Measurements from ENCODE around the gene RASA4B.
"Not testable (repeated sequence)": the region's sequence is repeated elsewhere in the genome, so short reads cannot be mapped to it uniquely, and the experiment has no call there.

Gene RASA4B

DNA sequence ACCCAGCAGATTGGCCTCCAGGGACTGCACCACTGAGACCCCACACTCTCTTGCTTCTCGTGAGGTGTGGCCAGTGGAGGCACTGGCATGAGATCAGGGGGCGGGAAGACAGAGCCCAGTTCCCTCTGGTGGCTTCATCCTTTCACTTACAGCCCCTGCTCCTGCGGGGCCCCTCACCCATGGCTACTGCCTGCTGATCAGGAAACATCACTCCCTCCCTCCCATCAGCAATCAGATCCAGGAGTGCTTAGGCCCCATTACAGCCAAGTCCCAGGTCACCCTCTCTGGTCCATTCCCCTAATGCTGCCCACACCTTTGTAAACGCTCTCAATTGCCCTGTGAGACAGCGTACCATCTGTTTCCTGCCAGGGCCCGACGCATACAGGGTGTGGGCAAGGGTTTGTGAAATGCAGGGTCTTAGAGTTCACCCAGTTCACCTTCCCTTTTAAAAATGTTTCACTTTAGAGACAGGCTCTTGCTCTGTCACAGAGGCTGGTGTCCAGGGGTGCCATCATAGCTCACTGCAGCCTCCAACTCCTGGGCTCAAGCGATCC is 17.6 kb upstream of the RASA4B start:
- not testable (repeated sequence) for H3K4me3 ChIP-seq (ENCODE audit: low read length); H3K9me3 ChIP-seq (ENCODE audit: insufficient read depth, low read length); H3K9ac ChIP-seq (ENCODE audit: low read length); H2AFZ ChIP-seq (ENCODE audit: low read depth, low read length); H3K4me1 ChIP-seq (ENCODE audit: low read length); H4K20me1 ChIP-seq (ENCODE audit: insufficient read depth, low read length); H3K79me2 ChIP-seq (ENCODE audit: low read length); H3K4me2 ChIP-seq (ENCODE audit: low read length); H3K27me3 ChIP-seq (ENCODE audit: low read depth, low read length); H3K36me3 ChIP-seq (replicated peaks; ENCODE audit: low read depth, low read length); H3K27ac ChIP-seq (ENCODE audit: low read length)

DNA sequence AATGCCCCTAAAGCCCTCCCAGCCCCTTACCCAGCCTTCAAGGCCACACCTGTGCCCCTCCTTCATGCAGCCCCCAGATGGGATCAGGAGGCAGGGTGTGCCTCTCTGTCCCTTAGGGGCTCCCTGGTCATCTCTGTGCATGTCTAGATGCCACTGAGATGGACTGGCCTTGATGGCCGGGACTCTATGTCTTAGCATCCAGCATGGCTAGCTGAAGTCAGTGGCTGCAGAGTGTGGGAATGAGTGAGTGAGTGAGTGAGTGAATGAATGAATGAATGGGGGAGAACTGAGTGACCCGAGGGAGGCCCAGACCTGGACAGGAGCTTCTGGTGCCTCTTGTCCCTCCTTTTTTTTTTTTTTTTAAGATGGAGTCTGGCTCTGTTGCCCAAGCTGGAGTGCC is 14.6 kb upstream of the RASA4B start:
- not testable (repeated sequence) for H3K4me3 ChIP-seq (ENCODE audit: low read length); H3K4me2 ChIP-seq (ENCODE audit: low read length); H4K20me1 ChIP-seq (ENCODE audit: insufficient read depth, low read length); H3K79me2 ChIP-seq (ENCODE audit: low read length); H2AFZ ChIP-seq (ENCODE audit: low read depth, low read length); H3K27ac ChIP-seq (ENCODE audit: low read length); H3K9ac ChIP-seq (ENCODE audit: low read length); H3K36me3 ChIP-seq (replicated peaks; ENCODE audit: low read depth, low read length); H3K27me3 ChIP-seq (ENCODE audit: low read depth, low read length); H3K4me1 ChIP-seq (ENCODE audit: low read length); H3K9me3 ChIP-seq (ENCODE audit: insufficient read depth, low read length)

DNA sequence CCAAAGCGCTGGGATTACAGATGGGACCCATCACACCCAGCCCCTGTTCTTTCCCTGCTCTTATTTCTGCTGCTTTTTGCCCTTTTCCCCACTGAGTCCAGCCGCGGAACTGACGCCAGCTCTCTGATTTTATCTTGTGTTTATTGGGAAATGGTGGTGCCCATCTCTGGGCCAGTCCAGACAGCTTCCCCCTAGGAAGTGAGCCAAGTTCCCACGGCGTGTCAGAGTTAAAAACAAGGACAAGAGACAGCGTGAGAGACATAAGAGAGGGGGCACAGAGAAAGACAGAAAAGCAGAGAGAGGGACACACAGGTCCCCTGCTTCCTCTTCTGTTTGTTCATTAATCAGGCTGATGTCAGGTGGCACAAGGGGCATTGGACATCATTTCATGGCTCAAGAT is 14.0 kb upstream of the RASA4B start:
- H3K4me1 ChIP-seq (ENCODE audit: low read length); H3K79me2 ChIP-seq (ENCODE audit: low read length); H3K36me3 ChIP-seq (replicated peaks; ENCODE audit: low read depth, low read length); H4K20me1 ChIP-seq (ENCODE audit: insufficient read depth, low read length); H3K4me3 ChIP-seq (ENCODE audit: low read length); H3K9ac ChIP-seq (ENCODE audit: low read length); H3K27me3 ChIP-seq (ENCODE audit: low read depth, low read length); H3K4me2 ChIP-seq (ENCODE audit: low read length); H2AFZ ChIP-seq (ENCODE audit: low read depth, low read length); H3K9me3 ChIP-seq (ENCODE audit: insufficient read depth, low read length); H3K27ac ChIP-seq (ENCODE audit: low read length): not testable (repeated sequence)

GRCh38 chr7:102527822-102528793 is 10.5 kb upstream of the RASA4B start:
- not testable (repeated sequence) for H3K27ac ChIP-seq (ENCODE audit: low read length); H3K4me2 ChIP-seq (ENCODE audit: low read length); H3K27me3 ChIP-seq (ENCODE audit: low read depth, low read length); H3K36me3 ChIP-seq (replicated peaks; ENCODE audit: low read depth, low read length); H3K4me1 ChIP-seq (ENCODE audit: low read length); H3K4me3 ChIP-seq (ENCODE audit: low read length); H3K79me2 ChIP-seq (ENCODE audit: low read length); H3K9ac ChIP-seq (ENCODE audit: low read length); H4K20me1 ChIP-seq (ENCODE audit: insufficient read depth, low read length); H3K9me3 ChIP-seq (ENCODE audit: insufficient read depth, low read length); H2AFZ ChIP-seq (ENCODE audit: low read depth, low read length)

DNA sequence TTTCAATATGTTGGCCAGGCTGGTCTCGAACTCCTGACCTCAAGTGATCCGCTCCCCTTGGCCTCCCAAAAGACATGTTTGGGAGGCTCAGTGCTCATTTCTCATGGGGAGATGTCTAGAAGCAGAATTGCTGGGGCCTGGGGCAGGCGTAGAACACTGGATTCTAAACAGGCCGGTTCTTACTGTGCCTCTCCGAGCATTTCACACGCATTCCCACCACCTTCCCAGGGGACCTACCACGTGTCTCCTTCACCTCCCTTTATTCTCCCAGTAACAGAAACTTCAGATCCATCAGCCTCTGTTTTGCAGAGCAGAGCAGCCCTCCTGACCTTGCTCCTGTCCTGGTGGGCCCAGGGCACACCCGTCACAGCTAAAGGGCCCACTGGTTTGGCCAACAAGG is 9.6 kb upstream of the RASA4B start:
- not testable (repeated sequence) for H3K27me3 ChIP-seq (ENCODE audit: low read depth, low read length); H3K4me2 ChIP-seq (ENCODE audit: low read length); H3K9ac ChIP-seq (ENCODE audit: low read length); H3K4me1 ChIP-seq (ENCODE audit: low read length); H3K9me3 ChIP-seq (ENCODE audit: insufficient read depth, low read length); H3K36me3 ChIP-seq (replicated peaks; ENCODE audit: low read depth, low read length); H3K27ac ChIP-seq (ENCODE audit: low read length); H3K79me2 ChIP-seq (ENCODE audit: low read length); H4K20me1 ChIP-seq (ENCODE audit: insufficient read depth, low read length); H2AFZ ChIP-seq (ENCODE audit: low read depth, low read length); H3K4me3 ChIP-seq (ENCODE audit: low read length)

DNA sequence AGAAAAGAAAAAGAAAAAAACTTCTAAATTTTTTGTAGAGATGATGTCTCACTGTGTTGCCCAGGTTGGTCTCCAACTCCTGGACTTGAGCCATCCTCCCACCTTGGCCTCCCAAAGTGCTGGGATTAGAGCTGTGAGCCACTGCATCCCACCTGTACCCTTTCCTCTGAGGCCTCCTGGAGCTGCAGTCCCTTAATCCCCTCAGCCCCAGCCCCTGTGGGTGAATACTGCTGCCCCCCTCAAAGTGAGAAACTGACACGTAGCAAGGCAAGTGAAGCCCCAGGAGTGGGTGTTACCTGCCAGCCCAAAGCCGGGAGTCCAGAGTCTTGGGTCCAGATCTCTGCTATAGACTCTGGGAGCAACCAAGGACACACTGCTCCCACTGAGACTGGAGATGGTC is 7.2 kb upstream of the RASA4B start:
- not testable (repeated sequence) for H3K4me3 ChIP-seq (ENCODE audit: low read length); H3K4me1 ChIP-seq (ENCODE audit: low read length); H3K9me3 ChIP-seq (ENCODE audit: insufficient read depth, low read length); H3K9ac ChIP-seq (ENCODE audit: low read length); H3K27ac ChIP-seq (ENCODE audit: low read length); H3K4me2 ChIP-seq (ENCODE audit: low read length); H3K36me3 ChIP-seq (replicated peaks; ENCODE audit: low read depth, low read length); H4K20me1 ChIP-seq (ENCODE audit: insufficient read depth, low read length); H3K79me2 ChIP-seq (ENCODE audit: low read length); H2AFZ ChIP-seq (ENCODE audit: low read depth, low read length); H3K27me3 ChIP-seq (ENCODE audit: low read depth, low read length)

GRCh38 chr7:102520797-102521196 is 3.2 kb upstream of the RASA4B start:
- H2AFZ ChIP-seq (ENCODE audit: low read depth, low read length); H3K36me3 ChIP-seq (replicated peaks; ENCODE audit: low read depth, low read length); H3K4me3 ChIP-seq (ENCODE audit: low read length); H3K4me2 ChIP-seq (ENCODE audit: low read length); H4K20me1 ChIP-seq (ENCODE audit: insufficient read depth, low read length); H3K9ac ChIP-seq (ENCODE audit: low read length); H3K4me1 ChIP-seq (ENCODE audit: low read length); H3K27ac ChIP-seq (ENCODE audit: low read length); H3K27me3 ChIP-seq (ENCODE audit: low read depth, low read length); H3K79me2 ChIP-seq (ENCODE audit: low read length); H3K9me3 ChIP-seq (ENCODE audit: insufficient read depth, low read length): not testable (repeated sequence)

DNA sequence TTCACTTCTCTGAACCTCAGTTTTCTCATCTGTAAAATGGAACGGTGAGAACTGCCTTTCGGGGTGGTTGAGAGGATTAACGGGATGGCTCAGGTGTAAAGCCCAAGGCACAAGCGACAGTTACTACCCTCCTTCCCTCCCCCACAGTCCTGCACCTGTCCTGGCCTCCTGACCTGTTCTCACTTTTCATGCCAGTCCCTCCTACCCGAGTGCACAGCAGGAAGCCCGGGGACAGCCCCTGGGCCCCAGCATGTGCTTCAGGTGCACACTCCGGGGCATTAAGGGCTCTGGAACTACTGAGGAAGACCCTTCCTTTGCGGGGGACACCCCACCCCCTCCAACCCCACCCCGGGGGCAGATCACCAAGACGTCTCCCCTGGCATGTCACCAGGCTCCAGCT is 626 bp downstream of the RASA4B start:
- not testable (repeated sequence) for H3K36me3 ChIP-seq (replicated peaks; ENCODE audit: low read depth, low read length); H3K9ac ChIP-seq (ENCODE audit: low read length); H3K4me3 ChIP-seq (ENCODE audit: low read length); H3K27me3 ChIP-seq (ENCODE audit: low read depth, low read length); H3K4me2 ChIP-seq (ENCODE audit: low read length); H3K27ac ChIP-seq (ENCODE audit: low read length); H3K9me3 ChIP-seq (ENCODE audit: insufficient read depth, low read length); H4K20me1 ChIP-seq (ENCODE audit: insufficient read depth, low read length); H2AFZ ChIP-seq (ENCODE audit: low read depth, low read length); H3K79me2 ChIP-seq (ENCODE audit: low read length)
- H3K4me1 ChIP-seq (ENCODE audit: low read length), result peaks cover 11% of the 10 kb centered on the region

DNA sequence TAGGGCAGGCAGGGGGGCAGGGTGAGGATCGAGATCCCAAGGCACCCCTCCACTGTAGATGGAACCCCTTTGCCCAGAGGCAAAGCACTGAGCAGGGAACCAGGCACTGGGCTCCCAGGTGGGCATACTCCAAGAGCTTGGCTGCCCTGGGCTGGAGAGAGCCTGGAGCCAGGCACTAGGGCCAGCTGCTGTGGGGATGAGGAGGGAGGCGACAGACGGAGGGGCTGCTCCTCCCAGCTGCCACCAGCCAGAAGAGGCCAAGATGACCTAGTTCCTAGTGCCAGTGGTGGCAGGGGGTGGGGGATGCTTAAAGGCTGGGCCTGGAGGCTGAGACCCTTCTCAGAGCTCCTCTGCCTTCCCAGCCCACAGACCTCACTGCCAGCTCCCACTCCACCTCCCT is 1.7 kb downstream of the RASA4B start:
- not testable (repeated sequence) for H3K4me2 ChIP-seq (ENCODE audit: low read length)

More for the DNA sequence above, 1.7 kb downstream of the RASA4B start:
- H3K27ac ChIP-seq (ENCODE audit: low read length); H3K27me3 ChIP-seq (ENCODE audit: low read depth, low read length); H3K9ac ChIP-seq (ENCODE audit: low read length); H2AFZ ChIP-seq (ENCODE audit: low read depth, low read length); H3K36me3 ChIP-seq (replicated peaks; ENCODE audit: low read depth, low read length); H3K79me2 ChIP-seq (ENCODE audit: low read length); H4K20me1 ChIP-seq (ENCODE audit: insufficient read depth, low read length); H3K4me3 ChIP-seq (ENCODE audit: low read length); H3K9me3 ChIP-seq (ENCODE audit: insufficient read depth, low read length): not testable (repeated sequence)
- peaks cover 11% of the 10 kb centered on the region for H3K4me1 ChIP-seq (ENCODE audit: low read length)
